ENCODE measurements around the gene CDCA4. TPM values are rescaled to one million over a fixed set of nuclear protein-coding genes. Genes with fewer than 3 reads are reported as not detected.

CDCA4 gene
- total and polyA plus RNA-seq, 10 of the 15 experiments (the other 5 are each of a cell fraction or from before 2014, with no cell fraction given), result 10.4 to 64.0 (median 52.1) TPM

GRCh38 chr14:105069871-105070759 lies 49.2 kb upstream of the CDCA4 start:
- POLR2A ChIA-PET, result interaction anchor here (0.6 to 2.7 kb wide), 5 partner anchors 11 to 113 kb away, joined by 3 to 12 read pairs (median 9); partner anchors contain the start of gene CDCA4
- DNase-seq (ENCODE audit: low read depth, low spot score) (peak; percentile 98), FAIRE-seq (peak; percentile 93), ATAC-seq (peak; percentile 56)
- Histone ChIP-seq H3K4me2 (ENCODE audit: control insufficient read depth, insufficient read depth) (peak overlapping the region; percentile 100), H2AFZ (ENCODE audit: control insufficient read depth, low read depth, low read length) (peak overlapping the region; percentile 74), H4K20me1 (ENCODE audit: control insufficient read depth, insufficient read depth) (no peaks in the 10 kb centered on the region), H3K27ac (ENCODE audit: control insufficient read depth, insufficient read depth) (peak overlapping the region; percentile 99), H3K79me2 (ENCODE audit: control insufficient read depth, insufficient read depth, low read length) (peaks cover 24% of the 10 kb centered on the region), H3K4me3 (peak overlapping the region; percentile 40; the same call in 1 of the 2 replicates), H3K9me3 (replicated peaks; ENCODE audit: control insufficient read depth, insufficient read depth, low read length) (no peaks in the 10 kb centered on the region), H3K36me3 (ENCODE audit: control insufficient read depth in 2 of 2, insufficient read depth in 2 of 2, low read length in 1 of 2) (no peaks in the 10 kb centered on the region), H3K27me3 (replicated peaks in 1 of 2; ENCODE audit: control insufficient read depth in 2 of 2, insufficient read depth in 2 of 2, low read length in 1 of 2) (no peaks in the 10 kb centered on the region), H3K9ac (ENCODE audit: control insufficient read depth, insufficient read depth, low read length) (peak overlapping the region; percentile 87), H3K4me1 (ENCODE audit: control insufficient read depth, insufficient read depth, low read length) (peaks cover 65% of the 10 kb centered on the region)
- CTCF ChIA-PET, result interaction anchor here (0.9 to 7.6 kb wide), 5 partner anchors 8 to 24 kb away, joined by 3 to 67 read pairs (median 6); no protein-coding TSS in a partner anchor
- 1% methylated on average over 19 of the region's 20 CpGs for WGBS (ENCODE audit: insufficient coverage, insufficient replicate concordance, low lambda C conversion rate, missing lambda C conversion rate)
- in situ Hi-C loops (cut with MboI), result no loop called here
- BruUV-seq (replicated peaks), result no TSS peak
- SMC1A ChIA-PET (ENCODE audit: uncharacterized antibody, unreplicated experiment), result interaction anchor here (0.7 to 3.8 kb wide), 5 partner anchors 9 to 24 kb away, joined by 5 to 21 read pairs (median 10); no protein-coding TSS in a partner anchor
- RAD21 ChIA-PET (ENCODE audit: unreplicated experiment), result interaction anchor here (0.5 to 5.8 kb wide), 8 partner anchors 9 to 412 kb away, joined by 3 to 37 read pairs (median 4); partner anchors contain the start of gene CDCA4
- intact Hi-C loops (cut with micrococcal nuclease; ENCODE audit: unreplicated experiment), result loop anchor here (1.0 to 10.0 kb wide), 3 partner anchors 16 to 415 kb away; partner anchors contain the start of genes CDCA4 and CRIP1
- peak; percentile 94 for TF ChIP-seq BACH1 (IDR thresholded peaks at IDR 0.05; ENCODE audit: borderline replicate concordance)
- peak; percentile 58; the same call in 1 of the 2 replicates for TF ChIP-seq IRF5 (IDR thresholded peaks at IDR 0.05; ENCODE audit: borderline replicate concordance)
- no peak for TF ChIP-seq SUZ12 (IDR thresholded peaks at IDR 0.05; ENCODE audit: unreplicated experiment)
- TF ChIP-seq CREM (IDR thresholded peaks at IDR 0.05; ENCODE audit: low read depth), result peak; percentile 97
- no peak for TF ChIP-seq RFX5 (IDR thresholded peaks at IDR 0.05; ENCODE audit: low read depth, low read length)
- TF ChIP-seq, protein P1, sequence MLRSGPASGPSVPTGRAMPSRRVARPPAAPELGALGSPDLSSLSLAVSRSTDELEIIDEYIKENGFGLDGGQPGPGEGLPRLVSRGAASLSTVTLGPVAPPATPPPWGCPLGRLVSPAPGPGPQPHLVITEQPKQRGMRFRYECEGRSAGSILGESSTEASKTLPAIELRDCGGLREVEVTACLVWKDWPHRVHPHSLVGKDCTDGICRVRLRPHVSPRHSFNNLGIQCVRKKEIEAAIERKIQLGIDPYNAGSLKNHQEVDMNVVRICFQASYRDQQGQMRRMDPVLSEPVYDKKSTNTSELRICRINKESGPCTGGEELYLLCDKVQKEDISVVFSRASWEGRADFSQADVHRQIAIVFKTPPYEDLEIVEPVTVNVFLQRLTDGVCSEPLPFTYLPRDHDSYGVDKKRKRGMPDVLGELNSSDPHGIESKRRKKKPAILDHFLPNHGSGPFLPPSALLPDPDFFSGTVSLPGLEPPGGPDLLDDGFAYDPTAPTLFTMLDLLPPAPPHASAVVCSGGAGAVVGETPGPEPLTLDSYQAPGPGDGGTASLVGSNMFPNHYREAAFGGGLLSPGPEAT (IDR thresholded peaks at IDR 0.05; ENCODE audit: low read depth), result peak; percentile 100
- TF ChIP-seq BCLAF1 (IDR thresholded peaks at IDR 0.05), result no peak
- peak; percentile 76 for TF ChIP-seq SPI1 (IDR thresholded peaks at IDR 0.05; ENCODE audit: borderline replicate concordance, insufficient read depth, low read depth, low read length)
- TF ChIP-seq CBX3 (IDR thresholded peaks at IDR 0.05; ENCODE audit: borderline replicate concordance, low read depth), result no peak
- no peak for TF ChIP-seq GABPA (IDR thresholded peaks at IDR 0.05; ENCODE audit: low read depth)
- TF ChIP-seq RAD51 (IDR thresholded peaks at IDR 0.05), result peak; percentile 49
- TF ChIP-seq, protein P2, sequence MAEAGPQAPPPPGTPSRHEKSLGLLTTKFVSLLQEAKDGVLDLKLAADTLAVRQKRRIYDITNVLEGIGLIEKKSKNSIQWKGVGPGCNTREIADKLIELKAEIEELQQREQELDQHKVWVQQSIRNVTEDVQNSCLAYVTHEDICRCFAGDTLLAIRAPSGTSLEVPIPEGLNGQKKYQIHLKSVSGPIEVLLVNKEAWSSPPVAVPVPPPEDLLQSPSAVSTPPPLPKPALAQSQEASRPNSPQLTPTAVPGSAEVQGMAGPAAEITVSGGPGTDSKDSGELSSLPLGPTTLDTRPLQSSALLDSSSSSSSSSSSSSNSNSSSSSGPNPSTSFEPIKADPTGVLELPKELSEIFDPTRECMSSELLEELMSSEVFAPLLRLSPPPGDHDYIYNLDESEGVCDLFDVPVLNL (IDR thresholded peaks at IDR 0.05; ENCODE audit: low read depth, low read length), result no peak

Measured in GM12878 (cell line).